Gastrocnemius medialis (tissue), 4 donors: ENCODE results near the gene RPL13A. TPM values are rescaled to one million over a fixed set of nuclear protein-coding genes. Genes with fewer than 3 reads are reported as not detected.
A peak's percentile ranks its signal among the peaks of the same experiment; 100 is the strongest.
"Not testable (repeated sequence)": the region's sequence is repeated elsewhere in the genome, so short reads cannot be mapped to it uniquely, and the experiment has no call there.

Experiments
- ATAC-seq, 2 donors: fragments of 150-250 bp; one replicate each; pipeline ENCODE4 v1.9.1; 2016
- DNase-seq, 2 donors: peaks; one replicate each; pipeline ENCODE4 v3.0.0-alpha.2; 2019
- H3K27ac ChIP-seq, 4 donors: fragments of 200-600 bp; sonication (generic); 1 replicate in 1 of 4; 2 replicates in 3 of 4; pipeline ENCODE4 v1.5.1; 2016 to 2018; ENCODE audit warnings: mild to moderate bottlenecking in 2 of 4, moderate library complexity in 1 of 4
- H3K27me3 ChIP-seq, 3 donors: fragments of 200-600 bp; sonication (generic) in 2 of 3; 1 replicate in 1 of 3; 2 replicates in 2 of 3; pipeline versions ENCODE4 v1.5.1 to v1.6.0; 2016 to 2019; ENCODE audit warnings: mild to moderate bottlenecking in 1 of 3, moderate library complexity in 1 of 3
- H3K36me3 ChIP-seq, 2 donors: fragments of 200-600 bp; sonication (generic) in 1 of 2; one replicate each; pipeline ENCODE4 v1.5.1; 2017 to 2018
- H3K4me1 ChIP-seq, 2 donors: fragments of 200-600 bp; sonication (generic) in 1 of 2; one replicate each; pipeline ENCODE4 v1.5.1; 2016 to 2017; ENCODE audit warnings: mild to moderate bottlenecking in 2 of 2
- H3K4me3 ChIP-seq, 4 donors: fragments of 200-600 bp; sonication (generic) in 3 of 4; 1 replicate in 1 of 4; 2 replicates in 3 of 4; pipeline ENCODE4 v1.5.1; 2016 to 2019; ENCODE audit warnings: mild to moderate bottlenecking in 2 of 4
- H3K9me3 ChIP-seq, 3 donors: fragments of 200-600 bp; sonication (generic) in 2 of 3; 1 replicate in 1 of 3; 2 replicates in 2 of 3; pipeline ENCODE4 v1.5.1; 2016 to 2019
- CTCF ChIP-seq, 5 experiments: fragments of 450-650 bp in 3 of 5; fragments of 200-600 bp in 2 of 5; sonication (generic) in 2 of 5; IDR thresholded peaks in 4 of 5; conservative IDR thresholded peaks in 1 of 5; 1 replicate in 4 of 5; 2 replicates in 1 of 5; pipeline ENCODE4 v1.5.1; 2016 to 2019; ENCODE audit warnings: antibody characterized with exemption in 5 of 5, mild to moderate bottlenecking in 3 of 5, moderate library complexity in 3 of 5
- POLR2A ChIP-seq, 2 donors: fragments of 450-650 bp; IDR thresholded peaks; one replicate each; pipeline ENCODE4 v1.6.1; 2017; ENCODE audit warnings: antibody characterized with exemption in 2 of 2, mild to moderate bottlenecking in 2 of 2, moderate library complexity in 2 of 2
- in situ Hi-C, 4 donors: fragments of 200-750 bp; cut with MboI; loops; one replicate each; pipeline versions ENCODE4 v1.15.0 to v1.8.0; 2017; ENCODE audit warnings: low sequenced_read_pairs in 4 of 4
- intact Hi-C: fragments of 100-400 bp; cut with DNase I; formaldehyde crosslinking; loops from one replicate; pipeline ENCODE4 v1.15.1; 2023; ENCODE audit warnings: low total_unique reads
- total RNA-seq, 4 donors: library from RNA; depleted of rRNA; stranded (reverse); fragments of >200 nt; gene quantifications; one replicate each; pipeline versions ENCODE4 v1.1.0 to v1.2.3, GENCODE V29; 2016

The RPL13A gene
- total RNA-seq, 4 donors from 2014 or later: 1,565 to 2,260 (median 1,899) TPM

- ATAC-seq: peak; percentile 90 to 91
- H3K4me1 ChIP-seq: no peaks in the 10 kb centered on the region
- peaks cover 0 to 6% of the 10 kb centered on the region in 2 donors for H3K36me3 ChIP-seq
- H3K4me3 ChIP-seq: peak overlapping the region; percentile 61 to 99 (median 80)
- in situ Hi-C loops (loop anchor here (5.0 to 10.0 kb wide), 4 partner anchors 49 to 219 kb away; partner anchors contain the start of gene KASH5 (in 1 of the 4)), intact Hi-C loops (loop anchor here (1.0 to 2.0 kb wide), 5 partner anchors 21 to 217 kb away; partner anchors contain the start of genes DKKL1 and TEAD2)
- peaks cover 34 to 44% (median 37%) of the 10 kb centered on the region in 3 donors for H3K27me3 ChIP-seq
- peak; percentile 90 to 93 for DNase-seq
- H3K9me3 ChIP-seq: no peaks in the 10 kb centered on the region
- H3K27ac ChIP-seq: peak overlapping the region; percentile 73 to 85 (median 82)
- TF ChIP-seq POLR2A (IDR thresholded peaks at IDR 0.05) (no peak), CTCF (IDR thresholded peaks at IDR 0.05 in 4 of 5, conservative IDR thresholded peaks at IDR 0.05 in 1 of 5) (peak; percentile 78 to 92 (median 89))
Measured at GRCh38 chr19:49443366-49444099, 43.9 kb upstream of the RPL13A start.

GRCh38 chr19:49444100-49444700 lies 43.2 kb upstream of the RPL13A start:
- H3K4me1 ChIP-seq, ATAC-seq, H3K9me3 ChIP-seq, H3K36me3 ChIP-seq, intact Hi-C loops, DNase-seq: not testable (repeated sequence)
- H3K27me3 ChIP-seq: peaks cover 29 to 38% (median 31%) of the 10 kb centered on the region in 3 donors
- in situ Hi-C loops: loop anchor here (5.0 to 10.0 kb wide), 4 partner anchors 49 to 219 kb away; partner anchors contain the start of gene KASH5 (in 1 of the 4)
- peak overlapping the region in 1 of 4 donors; percentile 82 for H3K4me3 ChIP-seq
- H3K27ac ChIP-seq: peak overlapping the region in 3 of 4 donors; percentile 73 to 85 (median 85)

GRCh38 chr19:49445997-49446396 lies 41.4 kb upstream of the RPL13A start:
- H3K27me3 ChIP-seq: peaks cover 11 to 20% (median 13%) of the 10 kb centered on the region in 3 donors
- H3K27ac ChIP-seq: no peak overlapping the region
- intact Hi-C loops (no loop called here), in situ Hi-C loops (loop anchor here in 3 of 4 donors (5.0 to 10.0 kb wide), 4 partner anchors 51 to 221 kb away; partner anchors contain the start of gene KASH5 (in 1 of the 3))
- DNase-seq: no peak
- TF ChIP-seq CTCF (IDR thresholded peaks at IDR 0.05 in 4 of 5, conservative IDR thresholded peaks at IDR 0.05 in 1 of 5) (no peak), POLR2A (IDR thresholded peaks at IDR 0.05) (no peak)
- ATAC-seq: no peak
- H3K9me3 ChIP-seq: no peaks in the 10 kb centered on the region
- H3K4me3 ChIP-seq: no peak overlapping the region
- H3K36me3 ChIP-seq: peaks cover 0 to 6% of the 10 kb centered on the region in 2 donors
- H3K4me1 ChIP-seq: peaks cover 4 to 12% of the 10 kb centered on the region in 2 donors

GRCh38 chr19:49447485-49448431 lies 39.6 kb upstream of the RPL13A start:
- ATAC-seq (no peak), DNase-seq (peak in 1 of 2 donors; percentile 62)
- H3K4me1 ChIP-seq: peaks cover 4 to 12% of the 10 kb centered on the region in 2 donors
- in situ Hi-C loops (loop anchor here in 3 of 4 donors (5.0 to 10.0 kb wide), 4 partner anchors 53 to 223 kb away; partner anchors contain the start of gene KASH5 (in 1 of the 3)), intact Hi-C loops (no loop called here)
- peaks cover 0 to 6% of the 10 kb centered on the region in 2 donors for H3K36me3 ChIP-seq
- peaks cover 0 to 2% (median 0%) of the 10 kb centered on the region in 3 donors for H3K27me3 ChIP-seq
- peak overlapping the region; percentile 3 to 39 (median 26) for H3K27ac ChIP-seq
- H3K4me3 ChIP-seq: no peak overlapping the region
- TF ChIP-seq CTCF (IDR thresholded peaks at IDR 0.05 in 4 of 5, conservative IDR thresholded peaks at IDR 0.05 in 1 of 5) (no peak), POLR2A (IDR thresholded peaks at IDR 0.05) (no peak)
- H3K9me3 ChIP-seq: no peaks in the 10 kb centered on the region
